Right renal cortex interstitium (tissue), 3 donors: Measurements from ENCODE around the gene NDUFS2. TPM values are rescaled to one million over a fixed set of nuclear protein-coding genes. Genes with fewer than 3 reads are reported as not detected.

Experiments used
- DNase-seq, 3 donors: peaks; one replicate each; pipeline ENCODE4 v3.0.0-alpha.2; 2013; ENCODE audit warnings: low read depth in 3 of 3, low spot score in 2 of 3
- polyA plus RNA-seq, 3 donors: library from polyadenylated mRNA; unstranded; fragments of 120-200 nt; gene quantifications; one replicate each; pipeline ENCODE4 v1.2.1, GENCODE V29; 2013; ENCODE audit not compliant: insufficient read length in 3 of 3

The NDUFS2 gene
- polyA plus RNA-seq, 3 donors = 206 to 223 (median 214) TPM

DNA sequence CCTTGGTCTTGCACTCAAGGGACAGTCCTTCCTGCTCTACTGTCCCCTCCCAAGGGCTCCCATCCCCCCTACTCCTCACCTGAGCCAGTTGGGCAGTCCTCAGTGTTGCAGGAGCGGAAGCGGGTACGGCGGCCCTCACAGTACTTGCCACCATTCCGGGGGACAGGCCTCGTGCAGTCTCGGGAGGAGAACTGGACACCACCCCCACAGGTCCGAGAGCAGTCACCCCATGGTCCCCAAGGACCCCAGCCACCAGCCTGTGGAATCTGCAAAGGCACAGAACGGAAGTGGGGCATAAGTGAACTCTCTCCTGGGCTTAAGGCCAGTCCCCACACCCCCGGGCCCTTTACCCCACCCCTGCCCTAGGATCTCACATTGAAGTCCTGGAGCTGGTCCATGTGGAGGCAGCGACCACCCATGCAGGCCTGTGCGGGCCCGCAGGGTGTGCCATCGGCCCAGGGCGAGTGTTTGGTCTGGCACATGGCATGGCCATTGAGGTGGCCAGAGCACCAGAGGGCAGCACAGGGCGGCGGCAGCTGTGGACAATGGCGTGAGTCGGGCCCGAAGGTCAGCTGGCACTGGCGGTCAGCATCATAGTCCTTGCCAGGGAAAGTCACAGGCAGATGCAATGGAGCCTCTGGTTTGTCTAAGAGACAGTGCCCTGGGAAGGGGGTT, 8.5 kb upstream of the NDUFS2 start:
- no peak for DNase-seq

GRCh38 chr1:161195171-161195570, 7.0 kb upstream of the NDUFS2 start:
- DNase-seq = no peak

- no peak for DNase-seq
Measured at GRCh38 chr1:161196111-161196510, 6.1 kb upstream of the NDUFS2 start.

GRCh38 chr1:161196521-161197451, 5.4 kb upstream of the NDUFS2 start:
- DNase-seq = no peak

GRCh38 chr1:161197560-161198193, 4.5 kb upstream of the NDUFS2 start:
- DNase-seq = no peak

- no peak for DNase-seq
Measured at GRCh38 chr1:161198194-161198896, 3.8 kb upstream of the NDUFS2 start.

- no peak for DNase-seq
Measured at GRCh38 chr1:161198897-161199431, 3.2 kb upstream of the NDUFS2 start, which contains the start of gene ADAMTS4. TSS of gene ADAMTS4 (minus strand) at chr1:161199054. CDS start at chr1:161198627, 427 bp downstream.

DNA sequence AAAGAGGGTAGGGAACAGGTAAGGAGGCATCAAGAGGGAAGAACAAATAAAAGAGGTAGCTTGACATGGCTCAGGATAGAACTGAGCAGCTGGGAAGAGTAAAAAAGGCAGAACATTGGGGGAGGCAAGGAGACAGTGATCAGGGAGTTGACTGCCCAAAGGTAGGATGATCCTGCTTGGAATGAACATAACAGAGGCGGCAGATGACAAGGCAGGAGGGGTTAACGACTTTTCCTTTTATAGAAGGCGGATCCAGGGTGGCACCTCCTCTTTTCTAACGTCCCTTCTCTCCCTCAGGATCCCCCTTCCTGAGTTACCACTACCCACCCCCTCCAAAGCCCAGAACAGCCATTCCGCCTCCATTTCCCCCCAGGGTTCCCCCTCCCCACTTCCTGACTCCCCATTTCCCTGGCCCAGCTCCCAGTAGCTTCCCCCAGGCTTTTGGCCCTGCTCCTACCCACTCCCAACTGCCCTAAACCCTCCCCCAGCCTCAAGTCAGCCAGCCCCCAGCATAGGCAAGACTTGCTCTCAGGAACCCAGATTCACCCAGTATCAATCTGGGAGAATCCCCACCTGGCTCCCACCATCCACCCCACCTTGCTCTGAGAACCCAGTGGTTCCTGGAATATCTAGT, 2.5 kb upstream of the NDUFS2 start:
- no peak for DNase-seq

DNA sequence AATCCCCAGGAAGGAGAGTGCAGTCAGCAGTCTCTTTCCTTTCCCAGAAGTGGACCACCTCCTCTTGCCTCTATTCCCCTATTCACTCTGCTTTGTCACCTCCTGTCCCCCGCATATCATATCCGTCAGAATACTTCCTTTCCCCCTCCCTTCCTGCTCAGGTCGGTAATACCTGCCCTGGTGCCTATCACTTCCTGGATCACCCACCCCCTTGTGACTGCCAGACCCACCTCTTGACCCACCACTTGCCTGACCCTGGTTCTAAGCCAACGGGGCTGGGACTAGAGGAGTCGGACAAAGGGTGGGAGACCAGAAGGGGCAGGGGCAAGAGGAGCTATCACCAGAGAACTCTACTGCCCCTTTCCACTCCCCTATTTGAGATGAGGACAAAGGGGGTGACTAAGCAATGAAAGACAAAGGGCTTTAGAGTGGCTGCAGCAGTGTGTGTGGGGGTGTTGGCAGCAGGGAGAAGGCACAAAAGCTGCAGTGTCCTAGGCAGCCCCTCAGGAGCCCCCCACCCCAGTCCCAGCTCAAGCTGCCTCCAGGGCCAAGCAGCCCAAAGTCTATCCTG, 1.7 kb upstream of the NDUFS2 start:
- no peak for DNase-seq

DNA sequence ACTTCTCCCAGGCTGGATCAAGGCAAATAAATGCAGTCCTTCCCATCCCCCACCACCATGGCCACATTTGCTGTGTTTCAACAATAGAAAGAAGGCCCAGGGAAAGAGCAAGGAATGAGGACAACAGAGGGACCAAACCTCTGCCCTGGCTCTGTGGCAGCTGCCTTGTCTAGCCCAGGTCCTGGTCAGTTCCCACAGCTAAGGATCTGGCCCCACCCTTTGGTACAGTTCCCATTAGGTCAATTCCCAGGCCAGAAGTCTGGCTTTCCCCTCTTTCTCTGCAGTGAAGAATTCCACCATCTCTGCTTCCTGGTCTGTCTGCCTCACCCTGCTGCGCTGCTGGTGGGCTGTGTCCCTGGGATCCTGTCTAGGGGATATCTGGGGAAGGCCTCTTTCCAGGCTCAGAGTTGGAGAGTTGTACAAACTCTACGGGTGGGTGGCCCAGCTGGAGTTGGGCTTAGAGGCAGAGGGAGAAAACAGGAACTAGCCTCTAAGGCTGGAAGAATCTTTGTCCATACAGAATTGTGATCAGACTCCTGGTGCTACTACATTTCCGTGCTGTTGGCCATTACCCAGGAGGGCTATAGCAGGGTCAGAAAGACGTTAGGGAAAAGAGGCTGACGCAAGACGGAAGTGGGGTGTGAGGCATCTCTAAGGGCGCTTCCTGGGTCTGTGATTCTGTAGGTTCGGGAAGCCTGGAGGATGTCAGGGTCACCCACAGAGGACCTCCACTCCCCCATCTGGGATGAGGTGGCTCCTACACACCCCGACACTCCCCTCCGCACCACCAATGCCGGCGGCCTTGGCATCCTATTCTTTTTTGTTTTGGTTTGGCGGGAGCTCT, 953 bp upstream of the NDUFS2 start:
- no peak for DNase-seq

GRCh38 chr1:161206411-161207140, 4.4 kb downstream of the NDUFS2 start:
- no peak for DNase-seq

- DNase-seq = no peak
Measured at GRCh38 chr1:161207173-161207572, 5.0 kb downstream of the NDUFS2 start.

- no peak for DNase-seq
Measured at GRCh38 chr1:161209790-161210409, 7.7 kb downstream of the NDUFS2 start.

DNA sequence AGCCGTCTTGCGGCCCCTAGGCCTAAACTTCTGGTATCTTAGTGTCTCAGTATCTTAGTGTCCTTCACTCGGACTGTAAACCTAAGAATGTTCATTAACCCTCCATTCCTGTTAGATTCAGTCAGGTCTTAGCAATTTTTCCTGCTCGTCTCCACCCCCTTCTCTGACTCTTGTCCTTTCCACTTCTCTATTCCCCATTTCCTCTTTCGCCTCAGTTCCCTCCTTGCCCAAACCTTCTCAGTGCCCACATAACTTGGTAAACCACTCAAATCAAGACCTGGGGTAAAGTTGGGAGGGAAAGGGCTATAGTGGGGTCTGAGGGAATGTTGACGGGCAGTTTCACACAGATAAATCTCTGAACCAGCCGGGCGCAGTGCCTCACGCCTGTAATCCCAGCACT, 12.2 kb downstream of the NDUFS2 start:
- no peak for DNase-seq

DNA sequence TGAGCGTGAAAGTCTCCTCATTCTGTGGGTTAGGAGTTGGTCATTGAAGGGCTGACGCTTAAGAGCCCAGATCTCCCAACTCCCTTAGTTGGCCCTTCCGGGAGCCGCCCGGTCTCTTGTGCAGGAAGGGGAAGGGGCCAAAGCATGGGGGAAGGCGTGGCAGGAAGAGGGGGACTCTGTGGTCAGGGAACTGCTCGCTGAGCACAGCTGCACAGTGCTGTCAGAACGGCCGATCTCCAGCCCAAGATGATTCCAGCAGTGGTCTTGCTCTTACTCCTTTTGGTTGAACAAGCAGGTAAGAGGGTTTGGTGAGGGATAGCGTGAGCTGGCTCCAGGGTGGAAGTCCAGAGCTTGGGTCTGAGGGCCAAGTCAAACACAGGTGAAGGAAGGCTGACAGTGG, 12.9 kb downstream of the NDUFS2 start, which contains the start of gene FCER1G:
FCER1G (plus strand) TSS at position 220 of the 400 bp plus-strand sequence; CDS start at position 247, 27 bp downstream.
- no peak for DNase-seq

DNA sequence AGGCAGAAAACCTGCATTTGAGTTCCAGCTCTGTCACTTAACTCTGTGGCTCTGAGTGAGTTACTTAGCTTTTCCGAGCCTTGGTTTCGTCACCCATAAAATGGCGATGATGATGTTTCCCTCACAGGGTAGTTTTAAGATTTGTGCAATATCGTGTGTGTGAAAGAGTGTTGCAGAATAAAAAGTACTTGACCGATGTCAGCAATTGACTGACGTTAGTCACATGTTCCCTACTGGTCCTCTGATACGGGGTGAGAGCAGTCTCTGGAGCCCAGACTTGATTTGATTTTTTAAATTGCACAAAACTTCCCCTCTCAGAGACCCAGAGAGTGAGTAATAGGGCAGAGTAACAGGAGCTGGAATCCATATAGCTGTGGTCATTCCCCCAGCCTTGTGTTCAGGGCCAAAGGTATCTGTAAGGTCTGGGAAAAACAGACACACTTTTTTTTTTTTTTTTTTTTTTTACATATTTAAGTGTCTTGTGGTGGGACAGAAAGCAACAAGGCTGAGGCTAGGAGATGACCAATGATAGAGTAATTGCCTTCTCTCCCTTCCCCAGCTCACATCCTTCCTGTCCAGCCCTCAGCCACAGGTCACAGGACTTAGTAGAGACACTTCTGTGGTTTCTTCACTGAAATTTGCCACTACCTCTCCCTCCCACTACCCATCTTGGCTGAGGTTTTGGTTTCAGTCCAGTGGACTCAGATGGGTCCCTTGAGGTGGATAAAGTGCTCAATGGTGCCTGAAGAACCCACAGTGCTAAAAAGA, 15.0 kb downstream of the NDUFS2 start:
- no peak for DNase-seq

- no peak for DNase-seq
Measured at GRCh38 chr1:161217831-161218230, 15.7 kb downstream of the NDUFS2 start.
